HG03159 (cell line): ENCODE results near the gene SCAF8.
A peak's percentile ranks its signal among the peaks of the same experiment; 100 is the strongest.
"Not testable (repeated sequence)": the region's sequence is repeated elsewhere in the genome, so short reads cannot be mapped to it uniquely, and the experiment has no call there.

Source experiments
- ATAC-seq: cut with Tn5 transposase; IDR thresholded peaks from one replicate; pipeline ENCODE4 v1.9.1; 2021; ENCODE audit warnings: mild to moderate bottlenecking, moderate library complexity; ENCODE audit not compliant: unreplicated experiment

The SCAF8 gene

DNA sequence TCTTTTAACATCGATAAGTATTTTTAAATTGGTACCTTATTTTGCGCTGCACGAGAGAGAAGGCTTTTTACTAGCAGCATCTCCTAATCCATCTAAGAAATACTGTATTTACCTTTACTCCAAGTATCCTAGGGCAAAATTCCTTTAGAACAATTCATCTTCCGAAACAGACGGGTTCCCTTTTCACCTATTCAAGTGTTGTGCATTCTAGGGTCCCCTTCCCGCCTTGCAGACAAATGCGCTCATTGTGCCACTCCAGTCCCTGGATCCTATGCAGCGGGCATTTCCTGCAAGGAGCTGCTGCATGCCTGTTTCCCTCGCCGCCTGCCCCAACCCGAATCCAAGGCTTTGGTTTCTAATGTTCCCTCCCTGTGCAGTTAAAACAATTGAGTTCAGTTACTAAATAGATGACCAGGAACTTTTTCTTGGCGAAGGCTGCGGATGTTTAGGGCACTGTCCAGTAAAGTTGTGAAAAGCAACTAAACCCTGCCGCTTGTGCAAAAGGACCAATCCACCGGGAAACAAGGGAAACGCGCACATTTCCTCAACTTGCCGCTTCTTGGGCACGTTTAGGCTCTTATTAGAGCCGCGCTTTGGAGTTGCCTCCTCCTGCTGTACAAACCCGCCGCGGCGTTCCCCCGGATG is 556 bp upstream of the SCAF8 start:
- no peak for ATAC-seq

DNA sequence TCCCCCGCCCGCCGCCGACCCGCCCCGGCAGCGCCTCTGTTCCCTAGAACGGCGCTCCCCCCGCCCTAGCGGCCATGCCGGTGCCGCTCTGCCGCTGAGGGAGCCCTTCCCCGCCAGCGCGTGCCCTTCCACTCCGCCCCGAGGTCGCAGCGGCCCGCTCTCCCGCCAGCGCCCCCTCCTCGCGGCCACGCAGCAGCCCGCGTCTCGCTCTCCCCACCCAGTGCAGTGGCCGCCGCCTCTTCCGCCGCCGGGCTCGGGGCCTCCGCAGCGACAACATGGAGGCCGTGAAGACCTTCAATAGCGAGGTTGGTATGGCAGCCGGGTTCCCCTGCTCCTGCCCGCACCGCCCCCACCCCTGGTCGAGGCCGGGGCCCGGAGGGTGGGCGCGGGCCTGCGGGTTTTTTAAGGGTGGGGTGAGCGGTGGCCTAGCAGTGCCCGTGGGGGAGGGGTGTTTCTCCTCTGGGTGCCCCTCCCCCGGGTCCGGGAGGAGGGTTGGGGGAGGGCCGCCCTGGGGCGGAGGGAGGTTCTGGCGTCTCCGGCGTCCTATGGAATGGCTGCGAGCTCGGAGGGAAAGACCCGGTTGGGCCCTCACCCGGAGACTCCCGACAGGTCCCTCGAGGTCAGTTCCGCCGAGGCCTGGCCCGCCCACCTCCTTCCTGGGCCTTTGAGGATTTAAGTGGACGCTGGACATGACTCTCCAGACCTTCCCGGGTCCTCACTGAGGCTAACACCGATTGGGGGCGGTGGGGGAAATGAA is 588 bp downstream of the SCAF8 start:
- ATAC-seq: peak; percentile 67

DNA sequence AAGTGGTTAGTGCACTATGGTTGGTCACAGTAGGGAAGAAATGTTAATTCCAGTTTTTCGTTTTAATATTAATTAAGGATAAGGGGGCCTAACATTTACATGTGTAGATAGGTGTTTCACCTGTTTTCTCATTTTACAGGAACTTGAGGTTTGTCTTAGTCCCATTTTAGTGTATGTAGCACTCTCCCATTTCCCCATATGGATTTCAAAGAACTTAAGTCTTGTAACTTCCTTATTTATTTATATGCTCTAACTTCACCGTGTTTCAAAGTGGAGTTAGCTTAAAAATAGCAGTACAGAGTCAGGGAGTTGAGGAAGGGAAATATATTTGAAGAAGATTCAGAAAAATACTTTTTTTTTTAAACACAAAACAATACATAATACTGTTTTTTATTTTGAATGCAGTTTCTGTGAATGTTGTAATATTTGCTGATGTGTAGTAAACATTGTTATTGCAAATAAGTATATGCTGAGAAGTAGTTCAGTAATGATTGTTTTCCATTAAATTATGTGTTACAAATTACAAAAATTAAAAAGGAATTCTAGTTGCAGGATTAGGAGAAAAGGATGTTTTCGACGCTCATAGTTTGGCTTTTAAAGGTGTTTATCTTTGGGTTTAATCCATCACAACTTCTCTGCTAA is 3.5 kb downstream of the SCAF8 start:
- no peak for ATAC-seq

GRCh38 chr6:154737424-154737823 is 4.2 kb downstream of the SCAF8 start:
- no peak for ATAC-seq

- no peak for ATAC-seq
Measured at GRCh38 chr6:154738551-154738961, 5.3 kb downstream of the SCAF8 start.

DNA sequence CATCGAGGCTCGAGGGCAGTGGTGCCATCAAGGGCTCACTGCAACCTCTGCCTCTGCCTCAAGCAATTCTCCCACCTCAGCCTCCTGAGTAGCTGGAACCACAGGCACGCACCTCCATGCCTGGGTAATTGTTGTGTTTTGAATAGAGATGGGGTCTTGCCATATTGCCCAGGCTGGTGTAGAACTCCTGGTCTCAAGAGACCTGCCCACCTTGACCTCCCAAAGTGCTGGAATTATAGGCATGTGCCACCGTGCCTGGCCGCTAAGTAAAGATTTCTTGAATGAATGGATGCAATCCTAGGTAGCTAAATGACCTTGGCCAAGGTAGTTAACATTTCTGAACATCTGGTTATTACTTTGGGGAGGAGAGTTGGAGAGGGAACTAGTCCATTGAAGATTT is 7.4 kb downstream of the SCAF8 start:
- ATAC-seq: no peak

- no peak for ATAC-seq
Measured at GRCh38 chr6:154742891-154743290, 9.7 kb downstream of the SCAF8 start.

DNA sequence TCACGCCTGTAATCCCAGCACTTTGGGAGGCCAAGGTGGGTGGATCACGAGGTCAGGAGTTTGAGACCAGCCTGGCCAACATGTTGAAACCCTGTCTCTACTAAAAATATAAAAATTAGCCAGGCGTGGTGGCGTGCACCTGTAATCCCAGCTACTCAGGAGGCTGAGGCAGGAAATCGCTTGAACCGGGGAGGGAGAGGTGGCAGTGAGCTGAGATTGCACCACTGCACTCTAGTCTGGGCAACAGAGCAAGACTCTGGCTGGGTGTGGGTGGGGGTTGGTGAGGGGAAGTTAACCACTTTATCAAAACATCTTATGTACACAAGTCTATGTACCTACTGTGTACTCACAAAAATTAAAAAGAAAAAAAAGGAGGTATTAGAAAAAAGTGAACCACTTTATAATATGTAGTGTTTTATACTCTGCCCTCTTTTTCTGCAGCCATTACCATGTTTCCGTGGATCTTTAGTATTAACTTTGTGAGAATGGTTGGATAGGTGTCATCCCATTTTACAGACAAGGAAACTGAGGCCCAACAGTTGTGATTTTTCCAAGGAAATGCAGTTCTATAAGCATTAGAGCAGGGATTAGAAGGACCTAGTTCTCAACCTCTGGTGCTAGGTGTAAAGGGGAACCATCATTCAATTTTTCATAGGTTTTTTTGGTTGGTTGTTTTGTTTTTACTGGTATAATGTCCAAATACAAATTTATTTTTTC is 11.0 kb downstream of the SCAF8 start:
- not testable (repeated sequence) for ATAC-seq

DNA sequence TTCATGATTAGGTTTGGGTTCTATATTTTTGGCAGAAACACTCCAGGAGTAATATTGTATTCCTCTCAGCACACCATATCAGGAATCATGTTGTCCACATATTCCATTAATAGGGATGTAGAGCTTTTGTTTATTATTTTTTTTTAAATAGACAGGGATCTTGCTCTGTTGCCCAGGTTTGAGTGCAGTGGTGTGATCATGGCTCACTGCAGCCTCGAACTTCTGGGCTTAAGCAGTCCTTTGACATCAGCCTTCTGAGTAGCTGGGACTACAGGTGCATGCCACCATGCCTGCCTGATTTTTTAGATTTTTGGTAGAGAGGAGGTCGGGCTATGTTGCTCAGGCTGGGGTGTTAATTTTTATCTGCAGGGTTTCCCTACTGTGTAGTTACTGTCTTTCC is 12.0 kb downstream of the SCAF8 start:
- no peak for ATAC-seq

GRCh38 chr6:154749341-154749740 is 16.1 kb downstream of the SCAF8 start:
- ATAC-seq: no peak

DNA sequence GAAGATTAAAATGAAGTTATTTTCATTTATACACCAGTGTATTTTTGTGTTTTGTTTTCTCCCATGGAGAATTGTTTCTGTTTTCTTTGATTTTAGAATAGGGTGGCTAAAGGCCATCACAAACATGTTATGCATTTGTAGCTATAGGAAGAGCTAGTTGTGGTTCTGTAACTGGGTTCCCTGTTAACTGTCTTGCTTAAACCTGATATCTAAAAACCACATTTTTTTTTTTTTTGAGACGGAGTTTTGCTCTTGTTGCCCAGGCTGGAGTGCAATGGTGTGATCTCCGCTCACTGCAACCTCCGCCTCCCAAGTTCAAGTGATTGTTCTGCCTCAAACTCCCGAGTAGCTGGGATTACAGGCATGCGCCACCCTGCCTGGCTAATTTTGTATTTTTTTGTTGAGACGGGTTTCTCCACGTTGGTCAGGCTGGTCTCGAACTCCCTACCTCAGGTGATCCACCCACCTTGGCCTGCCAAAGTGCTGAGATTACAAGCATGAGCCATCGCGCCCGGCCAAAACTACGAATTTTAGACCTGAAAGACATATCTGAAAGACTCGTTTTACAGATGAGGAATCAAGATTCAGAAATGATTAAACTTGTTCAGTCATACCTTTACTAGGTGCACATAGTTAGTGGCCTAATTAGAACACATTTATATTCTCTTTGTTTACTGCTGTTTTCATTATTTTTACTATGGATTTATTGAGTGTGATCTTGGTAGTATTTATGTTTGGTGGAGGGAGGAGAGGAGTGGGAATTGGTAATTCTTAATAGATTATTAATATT is 18.0 kb downstream of the SCAF8 start:
- ATAC-seq: no peak

DNA sequence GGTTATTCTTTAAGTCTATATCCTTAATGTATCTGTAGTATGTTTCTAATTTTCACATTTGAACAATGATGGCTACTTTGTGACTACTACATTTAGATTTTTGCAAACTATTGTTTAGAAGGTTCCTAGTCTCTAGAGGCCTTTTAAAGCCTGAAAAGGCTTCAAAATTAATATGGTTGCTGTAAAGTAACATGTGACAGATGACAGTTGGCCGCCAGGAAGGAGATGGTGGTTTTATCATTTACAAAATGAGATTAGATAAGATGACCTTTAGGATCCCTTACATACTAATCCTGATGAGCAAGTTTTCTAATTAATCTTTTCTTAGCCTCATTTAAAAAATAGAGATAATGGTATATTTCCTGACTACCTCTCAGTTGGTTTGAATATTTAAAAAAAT is 18.8 kb downstream of the SCAF8 start:
- no peak for ATAC-seq

GRCh38 chr6:154754152-154754551 is 20.9 kb downstream of the SCAF8 start:
- no peak for ATAC-seq

GRCh38 chr6:154757352-154758050 is 24.3 kb downstream of the SCAF8 start:
- no peak for ATAC-seq

GRCh38 chr6:154758125-154758524 is 24.9 kb downstream of the SCAF8 start:
- no peak for ATAC-seq

DNA sequence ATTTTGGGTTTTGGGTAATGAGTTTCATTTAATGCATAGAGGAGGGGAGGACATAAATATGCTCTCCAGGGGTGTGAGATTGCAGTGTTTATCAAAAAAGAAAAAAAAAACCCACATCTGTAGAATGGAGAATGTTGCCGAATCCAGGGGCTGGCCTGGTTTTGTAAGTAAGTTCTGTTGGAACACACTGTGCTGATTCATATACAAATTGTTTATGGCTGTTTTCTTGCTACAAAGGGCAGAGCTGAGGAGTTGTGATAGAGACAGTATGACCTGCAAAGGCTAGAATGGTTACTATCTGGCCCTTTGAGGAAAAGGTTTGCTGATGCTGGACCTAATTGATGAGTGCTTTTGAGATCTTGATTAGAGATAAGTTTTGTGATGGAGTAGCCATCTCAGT is 30.4 kb downstream of the SCAF8 start:
- no peak for ATAC-seq

- no peak for ATAC-seq
Measured at GRCh38 chr6:154765273-154765672, 32.1 kb downstream of the SCAF8 start.

DNA sequence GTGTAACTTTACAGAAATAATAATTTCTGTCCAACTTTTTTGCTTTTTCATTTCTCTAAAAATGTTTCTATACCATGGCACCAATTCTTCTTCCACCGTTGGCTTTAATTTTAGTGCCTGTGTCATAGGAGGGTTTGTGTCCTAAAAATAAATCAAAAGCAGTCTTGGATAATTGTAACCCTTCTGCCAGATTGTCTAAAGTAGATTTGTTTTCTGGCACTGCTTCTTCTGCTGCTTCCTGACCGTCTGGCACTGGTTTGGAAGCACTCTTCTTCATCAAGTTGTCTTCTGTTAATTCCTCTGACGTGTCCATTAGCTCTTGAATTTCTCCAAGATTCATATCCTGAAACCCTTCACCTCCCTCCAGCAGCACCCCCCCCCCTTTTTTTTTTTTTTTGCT is 33.1 kb downstream of the SCAF8 start:
- ATAC-seq: no peak

- no peak for ATAC-seq
Measured at GRCh38 chr6:154767003-154767723, 33.9 kb downstream of the SCAF8 start.
